Tibial nerve (tissue), 4 donors: ENCODE measurements around the gene NOX3.

Experiments used
- EP300 ChIP-seq, 2 donors: sonication (generic); formaldehyde crosslinking; IDR thresholded peaks; one replicate each; pipeline ENCODE4 v1.6.1; 2017; ENCODE audit warnings: antibody characterized with exemption in 2 of 2, mild to moderate bottlenecking in 1 of 2
- POLR2A ChIP-seq, 2 donors: fragments of 450-650 bp; IDR thresholded peaks; one replicate each; pipeline ENCODE4 v1.6.1; 2017; ENCODE audit warnings: antibody characterized with exemption in 2 of 2, mild to moderate bottlenecking in 2 of 2, moderate library complexity in 2 of 2
- TF ChIP-seq, protein P1 (sequence below), 5 experiments: fragments of 200-600 bp in 3 of 5; fragments of 450-650 bp in 2 of 5; sonication (generic) in 3 of 5; IDR thresholded peaks; one replicate each; pipeline ENCODE4 v1.5.1; 2016 to 2019; ENCODE audit warnings: antibody characterized with exemption in 5 of 5, mild to moderate bottlenecking in 3 of 5, moderate library complexity in 2 of 5

- TF ChIP-seq, protein P1, sequence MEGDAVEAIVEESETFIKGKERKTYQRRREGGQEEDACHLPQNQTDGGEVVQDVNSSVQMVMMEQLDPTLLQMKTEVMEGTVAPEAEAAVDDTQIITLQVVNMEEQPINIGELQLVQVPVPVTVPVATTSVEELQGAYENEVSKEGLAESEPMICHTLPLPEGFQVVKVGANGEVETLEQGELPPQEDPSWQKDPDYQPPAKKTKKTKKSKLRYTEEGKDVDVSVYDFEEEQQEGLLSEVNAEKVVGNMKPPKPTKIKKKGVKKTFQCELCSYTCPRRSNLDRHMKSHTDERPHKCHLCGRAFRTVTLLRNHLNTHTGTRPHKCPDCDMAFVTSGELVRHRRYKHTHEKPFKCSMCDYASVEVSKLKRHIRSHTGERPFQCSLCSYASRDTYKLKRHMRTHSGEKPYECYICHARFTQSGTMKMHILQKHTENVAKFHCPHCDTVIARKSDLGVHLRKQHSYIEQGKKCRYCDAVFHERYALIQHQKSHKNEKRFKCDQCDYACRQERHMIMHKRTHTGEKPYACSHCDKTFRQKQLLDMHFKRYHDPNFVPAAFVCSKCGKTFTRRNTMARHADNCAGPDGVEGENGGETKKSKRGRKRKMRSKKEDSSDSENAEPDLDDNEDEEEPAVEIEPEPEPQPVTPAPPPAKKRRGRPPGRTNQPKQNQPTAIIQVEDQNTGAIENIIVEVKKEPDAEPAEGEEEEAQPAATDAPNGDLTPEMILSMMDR (IDR thresholded peaks at IDR 0.05): no peak
- TF ChIP-seq EP300 (IDR thresholded peaks at IDR 0.05) (no peak), POLR2A (IDR thresholded peaks at IDR 0.05) (no peak)
Observed at GRCh38 chr6:155491421-155491820, 35.8 kb upstream of the NOX3 start.
